Mesenchymal stem cell (in vitro differentiated cells and primary cell): Measurements from ENCODE around the gene TRAF3.

Experiments used
- DNase-seq: peaks from one replicate; pipeline ENCODE4 v3.0.0-alpha.2; 2013
- H2AFZ ChIP-seq: one replicate; pipeline ENCODE4 v1.6.1; 2013; ENCODE audit warnings: low read depth, mild to moderate bottlenecking, control low read depth, inconsistent platforms, low read length, moderate library complexity
- H2AK5ac ChIP-seq: 2 replicates; pipeline ENCODE4 v1.6.1; 2013; ENCODE audit warnings: low read length, moderate library complexity, mild to moderate bottlenecking, inconsistent platforms; ENCODE audit not compliant: severe bottlenecking
- H2BK120ac ChIP-seq: one replicate; pipeline ENCODE4 v1.6.1; 2013; ENCODE audit warnings: low read depth, mild to moderate bottlenecking, inconsistent platforms, low read length, moderate library complexity
- H2BK12ac ChIP-seq, 2 experiments: one replicate each; pipeline ENCODE4 v1.6.1; 2013; ENCODE audit warnings: inconsistent platforms in 2 of 2, low read length in 2 of 2, mild to moderate bottlenecking in 2 of 2, moderate library complexity in 2 of 2, control low read depth in 1 of 2
- H2BK15ac ChIP-seq: one replicate; pipeline ENCODE4 v1.6.1; 2013; ENCODE audit warnings: mild to moderate bottlenecking, low read depth, inconsistent platforms; ENCODE audit not compliant: poor library complexity, severe bottlenecking
- H2BK5ac ChIP-seq: 2 replicates; pipeline ENCODE4 v1.6.1; 2013; ENCODE audit warnings: low read depth, mild to moderate bottlenecking, low read length, control low read depth, inconsistent platforms; ENCODE audit not compliant: poor library complexity, severe bottlenecking
- H3K14ac ChIP-seq, 2 experiments: one replicate each; pipeline ENCODE4 v1.6.1; 2013; ENCODE audit warnings: inconsistent platforms in 2 of 2, low read length in 2 of 2, control low read depth in 1 of 2, mild to moderate bottlenecking in 1 of 2, moderate library complexity in 1 of 2
- H3K18ac ChIP-seq, 2 experiments: one replicate each; pipeline ENCODE4 v1.6.1; 2013; ENCODE audit warnings: inconsistent platforms in 2 of 2, low read length in 2 of 2, control low read depth in 1 of 2, low read depth in 1 of 2, mild to moderate bottlenecking in 1 of 2
- H3K23ac ChIP-seq, 2 experiments: one replicate each; pipeline ENCODE4 v1.6.1; 2013; ENCODE audit warnings: inconsistent platforms in 2 of 2, low read length in 2 of 2, mild to moderate bottlenecking in 2 of 2, moderate library complexity in 2 of 2, control low read depth in 1 of 2
- H3K27ac ChIP-seq: 2 replicates; pipeline ENCODE4 v1.5.1; 2013; ENCODE audit warnings: mild to moderate bottlenecking, moderate library complexity, low read length, control low read depth, inconsistent platforms; ENCODE audit not compliant: poor library complexity, severe bottlenecking
- H3K27me3 ChIP-seq, 2 experiments: 2 replicates each; pipeline versions ENCODE4 v1.6.1 to v1.7.0; 2013; ENCODE audit warnings: low read length in 2 of 2, mild to moderate bottlenecking in 2 of 2, moderate library complexity in 2 of 2, control low read depth in 1 of 2, inconsistent platforms in 1 of 2; ENCODE audit not compliant: control insufficient read depth in 1 of 2, insufficient read depth in 1 of 2
- H3K36me3 ChIP-seq, 2 experiments: 2 replicates each; pipeline versions ENCODE4 v1.6.1 to v1.7.0; 2013; ENCODE audit warnings: low read length in 2 of 2, control low read depth in 1 of 2, inconsistent platforms in 1 of 2, low read depth in 1 of 2, mild to moderate bottlenecking in 1 of 2; ENCODE audit not compliant: insufficient read depth in 2 of 2, control insufficient read depth in 1 of 2
- H3K4ac ChIP-seq, 2 experiments: one replicate each; pipeline ENCODE4 v1.6.1; 2013; ENCODE audit warnings: inconsistent platforms in 2 of 2, low read length in 2 of 2, mild to moderate bottlenecking in 2 of 2, moderate library complexity in 2 of 2, control low read depth in 1 of 2, low read depth in 1 of 2
- H3K4me1 ChIP-seq: 2 replicates; pipeline ENCODE4 v1.6.1; 2013; ENCODE audit warnings: low read depth, low read length, control low read depth; ENCODE audit not compliant: control insufficient read depth, insufficient read depth
- H3K4me2 ChIP-seq: 2 replicates; pipeline ENCODE4 v1.6.1; 2013; ENCODE audit warnings: low read length, mild to moderate bottlenecking, inconsistent platforms; ENCODE audit not compliant: poor library complexity, severe bottlenecking
- H3K4me3 ChIP-seq, 2 experiments: 2 replicates each; pipeline versions ENCODE4 v1.5.1 to v1.7.0; 2013; ENCODE audit warnings: low read length in 2 of 2, mild to moderate bottlenecking in 2 of 2, control low read depth in 1 of 2, low read depth in 1 of 2; ENCODE audit not compliant: insufficient read depth in 1 of 2
- H3K79me1 ChIP-seq: replicated peaks from 2 replicates; pipeline ENCODE4 v1.6.1; 2013; ENCODE audit warnings: mild to moderate bottlenecking, control low read depth, low read length, inconsistent platforms; ENCODE audit not compliant: poor library complexity, severe bottlenecking
- H3K9ac ChIP-seq: 2 replicates; pipeline ENCODE4 v1.7.0; 2013; ENCODE audit warnings: mild to moderate bottlenecking, low read length, moderate library complexity
- H3K9me3 ChIP-seq: 2 replicates; pipeline ENCODE4 v1.7.0; 2013; ENCODE audit warnings: mild to moderate bottlenecking, low read length; ENCODE audit not compliant: control insufficient read depth
- H4K8ac ChIP-seq: one replicate; pipeline ENCODE4 v1.6.1; 2013; ENCODE audit warnings: inconsistent platforms, mild to moderate bottlenecking, low read length, moderate library complexity
- H4K91ac ChIP-seq: one replicate; pipeline ENCODE4 v1.6.1; 2013; ENCODE audit warnings: mild to moderate bottlenecking, low read length, inconsistent platforms
- WGBS: methylation state at CpG from one replicate; pipeline ENCODE4 v1.1.7; 2013; ENCODE audit warnings: mixed read lengths; 5-methylcytosine and 5-hydroxymethylcytosine counted together

The TRAF3 gene

GRCh38 chr14:102749393-102750305 lies 27.6 kb upstream of the TRAF3 start:
- Histone ChIP-seq H3K4me3 (no peak overlapping the region), H3K4me2 (no peak overlapping the region), H3K36me3 (peaks cover 3 to 36% of the 10 kb centered on the region in 2 experiments), H3K4ac (no peak overlapping the region), H3K79me1 (no peaks in the 10 kb centered on the region), H3K18ac (no peak overlapping the region), H3K4me1 (peaks cover 2% of the 10 kb centered on the region), H2BK5ac (no peak overlapping the region), H2BK15ac (no peak overlapping the region), H3K23ac (no peak overlapping the region), H3K27me3 (no peaks in the 10 kb centered on the region), H3K9me3 (no peaks in the 10 kb centered on the region), H2BK12ac (no peak overlapping the region), H4K91ac (no peak overlapping the region), H2BK120ac (no peak overlapping the region), H2AFZ (no peak overlapping the region), H3K14ac (peak overlapping the region in 1 of 2 experiments; percentile 35), H3K9ac (no peak overlapping the region), H2AK5ac (no peak overlapping the region), H4K8ac (no peak overlapping the region), H3K27ac (no peak overlapping the region)
- 89% methylated on average over 33 of the region's 33 CpGs for WGBS
- DNase-seq = no peak

GRCh38 chr14:102750376-102750775 lies 26.9 kb upstream of the TRAF3 start:
- H2BK15ac ChIP-seq = no peak overlapping the region
- no peak overlapping the region for H4K91ac ChIP-seq
- H3K14ac ChIP-seq = no peak overlapping the region
- peaks cover 2% of the 10 kb centered on the region for H3K4me1 ChIP-seq
- H3K9ac ChIP-seq = no peak overlapping the region
- peaks cover 3 to 40% of the 10 kb centered on the region in 2 experiments for H3K36me3 ChIP-seq
- H3K4ac ChIP-seq = no peak overlapping the region
- H3K23ac ChIP-seq = no peak overlapping the region
- H2BK12ac ChIP-seq = no peak overlapping the region
- no peaks in the 10 kb centered on the region for H3K79me1 ChIP-seq
- no peak overlapping the region for H2BK5ac ChIP-seq
- 95% methylated on average over 14 of the region's 14 CpGs for WGBS
- no peaks in the 10 kb centered on the region for H3K9me3 ChIP-seq
- no peak for DNase-seq
- no peak overlapping the region for H3K4me3 ChIP-seq
- no peak overlapping the region for H3K4me2 ChIP-seq
- no peak overlapping the region for H2AK5ac ChIP-seq
- H3K18ac ChIP-seq = no peak overlapping the region
- no peak overlapping the region for H4K8ac ChIP-seq
- H2AFZ ChIP-seq = no peak overlapping the region
- no peak overlapping the region for H2BK120ac ChIP-seq
- H3K27ac ChIP-seq = no peak overlapping the region
- H3K27me3 ChIP-seq = no peaks in the 10 kb centered on the region

GRCh38 chr14:102751088-102751487 lies 26.2 kb upstream of the TRAF3 start:
- H3K4me3 ChIP-seq = no peak overlapping the region
- H2BK120ac ChIP-seq = no peak overlapping the region
- no peak overlapping the region for H3K4me2 ChIP-seq
- no peak overlapping the region for H3K9ac ChIP-seq
- no peak overlapping the region for H3K27ac ChIP-seq
- H3K4ac ChIP-seq = no peak overlapping the region
- no peaks in the 10 kb centered on the region for H3K79me1 ChIP-seq
- H3K4me1 ChIP-seq = peaks cover 2% of the 10 kb centered on the region
- no peak for DNase-seq
- 94% methylated on average over 16 of the region's 16 CpGs for WGBS
- no peak overlapping the region for H3K23ac ChIP-seq
- no peak overlapping the region for H2BK5ac ChIP-seq
- H2BK12ac ChIP-seq = no peak overlapping the region
- no peak overlapping the region for H3K14ac ChIP-seq
- no peak overlapping the region for H3K18ac ChIP-seq
- H3K9me3 ChIP-seq = no peaks in the 10 kb centered on the region
- no peak overlapping the region for H2AK5ac ChIP-seq
- H2BK15ac ChIP-seq = no peak overlapping the region
- no peak overlapping the region for H4K91ac ChIP-seq
- H3K27me3 ChIP-seq = no peaks in the 10 kb centered on the region
- no peak overlapping the region for H2AFZ ChIP-seq
- peaks cover 3 to 40% of the 10 kb centered on the region in 2 experiments for H3K36me3 ChIP-seq
- H4K8ac ChIP-seq = no peak overlapping the region

- H3K9me3 ChIP-seq = no peaks in the 10 kb centered on the region
- no peak overlapping the region for H3K14ac ChIP-seq
- H3K9ac ChIP-seq = no peak overlapping the region
- 91% methylated on average over 13 of the region's 14 CpGs for WGBS
- H3K4me3 ChIP-seq = no peak overlapping the region
- H3K4me2 ChIP-seq = no peak overlapping the region
- H3K27me3 ChIP-seq = no peaks in the 10 kb centered on the region
- no peak overlapping the region for H2BK5ac ChIP-seq
- no peak overlapping the region for H3K27ac ChIP-seq
- no peaks in the 10 kb centered on the region for H3K79me1 ChIP-seq
- no peak overlapping the region for H2BK120ac ChIP-seq
- H3K4me1 ChIP-seq = peaks cover 2% of the 10 kb centered on the region
- H3K23ac ChIP-seq = no peak overlapping the region
- H2BK12ac ChIP-seq = no peak overlapping the region
- H3K18ac ChIP-seq = no peak overlapping the region
- H2AK5ac ChIP-seq = no peak overlapping the region
- H2AFZ ChIP-seq = no peak overlapping the region
- no peak overlapping the region for H2BK15ac ChIP-seq
- H4K91ac ChIP-seq = no peak overlapping the region
- peaks cover 0 to 29% of the 10 kb centered on the region in 2 experiments for H3K36me3 ChIP-seq
- DNase-seq = no peak
- H3K4ac ChIP-seq = no peak overlapping the region
- no peak overlapping the region for H4K8ac ChIP-seq
Observed at GRCh38 chr14:102752239-102752847, 24.9 kb upstream of the TRAF3 start.
